Activated gamma-delta T cell (primary cell): ENCODE measurements around the gene GMCL1.

ENCODE experiments used
- DNase-seq: peaks from one replicate; lab custom pipeline; 2025; lab: John Stamatoyannopoulos, UW

The GMCL1 gene

GRCh38 chr2:69926849-69927515 is 97.5 kb downstream of the GMCL1 start:
- no peak for DNase-seq
